NCI-H1105 treated with DMSO at 0.1 percent for 48 hours (cell line): ENCODE measurements around the gene CUBN.

Experiments
- DNase-seq: peaks from one replicate; lab custom pipeline; 2025; lab: John Stamatoyannopoulos, UW

Gene CUBN

DNA sequence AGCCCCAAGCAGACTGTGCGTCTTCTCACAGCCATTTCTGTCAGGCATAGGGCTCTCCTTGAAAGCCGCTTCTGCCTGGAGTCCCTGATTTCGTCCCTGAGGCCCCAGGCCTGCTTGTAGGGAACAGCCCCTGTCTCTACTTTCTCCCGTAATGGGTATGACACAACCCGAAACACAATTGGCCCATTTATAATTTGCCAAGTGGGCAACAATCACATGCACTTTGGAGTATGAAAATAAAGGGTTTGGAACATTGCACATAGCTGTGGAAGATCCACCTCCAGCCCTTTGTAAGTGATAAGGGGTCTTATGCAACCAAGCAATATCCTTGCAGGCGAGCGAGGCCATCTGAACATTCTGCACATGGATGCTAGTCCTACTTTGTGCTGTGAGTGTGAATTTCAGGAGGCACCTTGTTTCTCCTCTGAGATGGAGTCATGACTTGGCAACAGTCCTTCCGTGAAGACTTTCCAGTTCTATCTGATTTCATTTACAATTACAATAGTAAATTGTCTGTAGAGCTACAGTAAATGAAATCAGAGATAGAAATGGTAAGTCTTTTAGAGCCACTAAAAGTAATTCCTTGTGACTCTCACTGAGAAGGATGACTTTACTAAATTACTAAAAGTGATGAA, 141.5 kb downstream of the CUBN start:
- no peak for DNase-seq

DNA sequence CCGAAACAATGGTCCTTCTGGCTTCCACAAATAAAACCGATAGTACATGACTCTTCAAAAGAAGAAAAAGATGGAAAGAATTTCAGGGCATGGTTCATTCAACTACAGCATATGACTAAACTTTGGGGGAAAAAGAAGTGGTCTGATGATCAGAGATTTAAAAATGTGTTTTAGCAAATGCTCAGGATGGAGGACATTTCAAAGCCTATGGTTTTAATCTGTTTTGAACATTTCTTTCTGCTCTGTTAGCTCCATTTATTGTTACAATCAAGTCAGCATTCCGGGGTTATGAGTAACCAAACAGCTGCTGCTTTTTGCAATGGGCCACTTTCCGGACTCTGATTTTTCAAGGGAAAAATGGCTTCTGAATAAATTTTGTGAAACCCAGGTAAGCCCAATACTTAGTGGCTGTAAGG, 142.4 kb downstream of the CUBN start:
- no peak for DNase-seq

DNA sequence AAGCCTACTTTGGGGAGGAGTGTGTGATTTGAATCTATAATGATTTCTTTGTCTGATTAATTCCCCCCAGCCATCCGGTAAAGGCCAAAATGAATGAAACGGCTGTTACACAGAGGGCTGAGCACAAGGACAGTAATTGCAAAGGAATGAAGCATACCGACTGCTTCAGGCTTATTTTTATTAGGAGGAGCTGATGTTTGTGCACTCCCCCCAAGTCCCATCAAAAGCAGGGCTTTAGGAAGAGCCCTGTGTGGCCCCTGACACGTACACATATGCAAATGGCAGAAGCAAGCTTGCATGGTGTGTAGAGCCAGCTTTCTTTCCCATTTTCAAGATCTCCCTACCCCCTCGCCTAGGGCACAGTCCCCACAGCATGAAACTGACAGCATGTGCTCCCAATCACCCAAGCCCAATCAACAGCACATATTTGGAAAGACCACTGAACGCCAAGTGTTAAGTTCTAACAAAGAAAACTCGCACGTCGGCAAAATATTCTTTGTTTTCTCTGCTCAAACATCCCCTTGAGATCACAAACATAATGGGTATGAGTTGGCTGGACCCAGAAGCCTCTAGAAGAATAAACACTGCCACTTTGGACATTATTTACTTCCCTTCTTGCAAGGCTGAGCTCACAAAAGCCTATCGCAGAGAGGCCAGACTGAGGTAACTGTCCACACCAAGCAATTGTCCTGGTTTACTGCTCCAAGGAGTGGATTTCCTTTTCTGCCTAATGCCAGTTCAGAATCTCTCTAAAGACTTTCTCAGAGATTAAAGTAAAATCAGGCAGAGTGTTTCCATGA, 143.0 kb downstream of the CUBN start:
- no peak for DNase-seq

DNA sequence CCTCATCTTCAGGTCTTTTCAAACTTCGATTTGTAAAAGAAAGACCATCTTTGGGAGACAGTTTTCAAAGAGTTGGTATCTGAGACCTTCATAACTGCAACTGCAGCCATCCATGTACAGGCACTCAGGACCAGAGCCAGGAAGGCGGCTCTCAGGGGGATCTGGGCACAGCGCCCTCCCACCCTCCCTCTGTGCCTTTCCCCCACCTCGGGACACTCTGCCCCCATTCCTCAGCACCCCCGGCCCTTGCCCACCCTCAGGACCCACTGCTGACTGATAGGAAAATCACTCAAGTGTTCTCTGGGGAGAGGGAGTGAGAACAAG, 143.6 kb downstream of the CUBN start:
- DNase-seq, result no peak

DNA sequence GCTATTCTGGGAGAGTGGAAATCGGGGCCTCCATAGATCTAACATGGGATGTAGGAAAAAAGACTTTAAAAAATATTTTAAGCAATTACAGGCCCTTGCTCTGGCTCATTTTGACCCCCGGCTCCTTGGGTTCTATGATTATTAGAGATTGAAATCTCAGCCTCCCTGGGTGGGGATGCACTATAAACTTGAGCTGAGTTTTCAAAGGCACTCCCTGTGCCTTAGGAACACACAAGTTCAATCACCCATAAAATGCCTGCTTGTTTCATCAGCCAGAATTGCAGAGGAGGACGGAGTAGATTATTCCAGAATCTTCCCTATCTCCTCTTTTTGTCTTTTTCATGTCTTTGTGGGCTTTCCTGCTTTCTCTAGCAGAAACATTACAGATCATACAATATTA, 145.4 kb downstream of the CUBN start:
- no peak for DNase-seq

DNA sequence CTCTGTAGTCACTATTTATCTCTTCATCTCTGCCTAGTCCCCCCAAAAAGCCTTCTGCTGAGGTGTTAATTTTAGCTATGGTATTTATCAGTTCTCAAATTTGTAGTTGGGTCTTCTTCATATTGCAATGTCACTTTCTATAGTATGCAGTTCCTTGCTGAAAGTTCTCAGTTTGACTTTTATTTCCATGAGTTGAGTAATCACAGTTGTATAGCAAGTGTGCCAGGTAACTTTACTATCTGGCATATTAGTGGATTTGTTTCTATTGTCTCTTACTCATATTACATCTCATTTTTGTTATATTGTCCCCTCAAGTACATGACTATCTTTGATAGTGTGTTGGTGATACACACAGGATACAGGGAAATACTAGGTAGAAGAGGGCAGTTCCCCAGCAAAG, 152.8 kb downstream of the CUBN start:
- no peak for DNase-seq

DNA sequence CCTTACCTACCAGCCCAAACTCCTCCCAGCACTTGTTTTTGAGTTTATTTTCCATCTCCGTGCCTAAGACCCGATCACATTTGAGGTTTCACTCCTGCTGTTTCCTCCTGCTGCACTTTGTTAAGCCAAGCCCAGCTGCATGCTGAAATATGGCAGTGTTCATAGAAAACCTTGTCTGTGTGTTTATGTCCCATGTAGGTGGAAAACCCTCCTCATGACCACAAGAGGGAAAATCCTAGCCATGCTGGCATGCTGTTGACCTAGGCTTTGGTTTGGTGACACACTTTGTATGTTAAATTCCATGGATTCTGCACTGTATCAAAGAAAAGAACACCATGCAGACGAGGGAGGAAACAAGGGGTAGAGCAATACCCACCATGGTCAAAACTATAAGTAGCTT, 154.4 kb downstream of the CUBN start:
- no peak for DNase-seq

DNA sequence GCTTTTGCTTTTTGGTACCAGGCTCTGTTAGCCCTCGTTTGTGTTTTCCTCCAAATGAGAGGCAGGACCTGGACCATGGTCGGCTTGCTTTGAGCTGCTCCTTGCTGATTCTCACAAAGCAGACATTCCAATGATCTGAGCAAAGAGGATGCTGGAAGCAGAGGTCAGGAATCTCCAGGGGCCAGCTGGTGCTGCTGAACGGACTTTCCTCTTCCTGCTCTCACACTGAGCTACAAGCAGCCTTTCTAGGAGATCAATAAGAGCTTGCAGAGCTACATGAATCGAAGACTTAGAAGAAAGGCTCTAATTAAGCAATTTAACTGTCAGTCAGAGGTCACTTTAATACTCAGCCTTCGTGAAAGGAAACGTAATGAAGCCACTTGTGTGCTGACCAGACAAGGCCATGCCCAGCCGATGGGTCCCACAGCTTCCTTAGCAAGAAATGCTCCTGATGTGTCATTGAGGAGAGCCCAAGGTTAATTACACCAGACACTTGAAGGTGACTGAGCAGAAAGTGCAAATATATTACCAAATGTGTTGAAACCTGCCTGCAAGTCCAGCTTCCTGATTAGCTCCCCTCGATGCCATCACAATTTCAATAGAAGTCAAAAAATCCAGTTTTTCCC, 161.1 kb downstream of the CUBN start:
- no peak for DNase-seq

DNA sequence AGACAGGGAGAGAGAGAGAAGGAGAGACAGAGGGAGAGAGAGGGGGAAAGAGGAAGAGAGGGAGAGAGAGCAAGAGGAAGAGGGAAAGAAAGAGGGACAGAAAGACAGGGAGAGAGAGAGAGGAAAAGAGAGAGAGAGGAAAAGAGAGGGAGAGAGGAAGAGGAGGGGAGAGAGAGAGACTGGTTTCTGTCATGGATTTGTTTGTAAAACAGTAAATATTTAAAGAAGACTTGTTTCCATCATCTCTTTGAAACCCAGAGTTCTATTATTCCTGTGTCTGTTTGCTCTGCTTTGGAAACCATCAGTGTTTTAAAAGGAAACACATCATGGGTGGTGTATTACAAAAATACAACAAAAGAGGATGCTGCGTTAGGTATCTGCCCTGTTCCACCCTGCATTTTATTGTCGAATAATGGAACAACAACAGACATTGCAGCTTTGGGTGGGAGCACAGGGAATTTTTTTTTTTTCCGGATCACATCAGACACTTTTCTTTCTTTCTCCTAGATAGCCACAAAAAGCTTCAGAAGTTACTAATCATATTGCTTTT, 161.7 kb downstream of the CUBN start:
- DNase-seq, result no peak

DNA sequence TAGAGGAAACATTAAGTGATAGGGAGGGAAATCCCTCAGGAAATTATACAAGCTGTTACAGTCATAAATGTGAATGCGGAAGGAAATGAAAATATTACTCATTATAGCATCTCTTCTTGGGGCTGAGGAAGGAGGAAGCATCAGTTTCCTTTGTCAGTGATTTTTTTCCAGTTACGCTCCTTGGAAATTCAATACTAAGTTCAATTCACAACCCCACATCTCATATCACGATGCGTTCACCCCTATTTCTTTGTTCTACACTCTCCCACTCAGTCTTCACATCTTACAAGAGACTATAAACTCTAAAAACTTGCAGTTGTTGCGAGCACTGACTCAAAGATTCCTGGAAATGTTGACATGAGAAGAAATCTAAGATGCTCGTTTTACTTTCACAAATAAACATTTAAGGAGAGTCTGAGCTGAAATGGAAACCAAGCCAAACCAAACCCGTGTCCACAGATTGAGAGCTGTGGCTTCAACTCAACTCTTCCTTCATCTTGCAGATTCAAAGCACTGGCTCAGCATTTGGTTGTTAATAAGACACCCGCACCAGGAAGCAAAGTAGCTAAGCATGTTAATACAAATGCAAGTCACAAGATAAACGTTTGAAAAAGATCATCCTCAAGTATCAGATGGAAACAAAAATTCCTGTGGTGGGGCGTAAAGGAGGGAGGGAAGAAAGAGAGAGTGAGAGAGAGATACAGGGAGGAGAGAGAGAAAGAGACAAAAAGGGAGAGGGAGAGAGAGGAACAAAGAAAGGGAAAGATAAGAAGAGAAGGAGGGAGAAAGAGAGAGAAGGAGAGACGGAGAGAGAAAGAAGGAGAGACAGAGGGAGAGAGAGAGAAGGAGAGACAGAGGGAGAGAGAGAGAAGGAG, 162.4 kb downstream of the CUBN start:
- DNase-seq, result no peak

DNA sequence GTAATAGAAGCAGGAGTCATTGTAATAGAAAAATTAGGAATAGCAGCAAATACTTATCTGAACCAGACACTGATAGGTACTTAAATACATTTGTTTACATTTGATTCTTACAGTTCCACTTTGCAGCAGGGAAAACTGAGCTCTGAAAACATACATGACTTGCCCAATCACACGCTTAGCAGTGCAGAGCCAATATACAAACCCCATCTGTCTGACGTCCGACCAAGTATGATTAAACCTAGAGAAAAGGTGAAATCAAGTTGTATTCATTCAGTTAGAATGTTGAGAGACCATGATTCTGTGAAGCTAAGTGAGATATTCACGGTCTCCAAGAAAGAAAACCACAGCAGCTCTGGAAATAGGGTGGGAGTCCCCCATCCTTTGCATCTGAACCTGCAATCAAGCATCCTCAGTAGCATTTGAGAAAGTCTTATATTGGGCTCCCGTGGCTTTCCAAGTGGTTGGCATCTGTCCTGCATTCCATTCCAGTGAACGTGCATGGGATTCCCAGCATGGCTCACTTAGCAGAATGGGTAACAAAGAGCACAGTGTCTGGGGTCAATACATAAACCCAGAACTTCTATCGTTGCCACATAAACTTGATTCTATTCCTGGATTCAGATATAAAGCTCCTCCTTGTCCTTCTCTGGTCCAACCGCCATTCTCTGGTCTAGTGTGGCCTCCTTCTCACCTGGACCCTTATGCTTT, 163.7 kb downstream of the CUBN start:
- DNase-seq, result no peak

DNA sequence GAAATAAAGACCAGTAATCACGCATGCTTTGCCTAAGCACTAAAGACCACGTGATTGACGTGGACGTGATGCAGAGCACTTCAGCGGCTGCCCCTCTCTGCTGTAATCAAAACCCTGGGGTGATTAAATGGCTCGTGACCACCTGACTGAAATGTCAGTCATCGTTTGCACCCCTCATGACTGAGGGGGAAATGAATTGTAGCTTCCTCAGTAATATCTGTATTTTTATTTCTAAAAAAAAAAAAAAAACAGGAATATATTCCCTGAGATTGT, 164.3 kb downstream of the CUBN start:
- no peak for DNase-seq

DNA sequence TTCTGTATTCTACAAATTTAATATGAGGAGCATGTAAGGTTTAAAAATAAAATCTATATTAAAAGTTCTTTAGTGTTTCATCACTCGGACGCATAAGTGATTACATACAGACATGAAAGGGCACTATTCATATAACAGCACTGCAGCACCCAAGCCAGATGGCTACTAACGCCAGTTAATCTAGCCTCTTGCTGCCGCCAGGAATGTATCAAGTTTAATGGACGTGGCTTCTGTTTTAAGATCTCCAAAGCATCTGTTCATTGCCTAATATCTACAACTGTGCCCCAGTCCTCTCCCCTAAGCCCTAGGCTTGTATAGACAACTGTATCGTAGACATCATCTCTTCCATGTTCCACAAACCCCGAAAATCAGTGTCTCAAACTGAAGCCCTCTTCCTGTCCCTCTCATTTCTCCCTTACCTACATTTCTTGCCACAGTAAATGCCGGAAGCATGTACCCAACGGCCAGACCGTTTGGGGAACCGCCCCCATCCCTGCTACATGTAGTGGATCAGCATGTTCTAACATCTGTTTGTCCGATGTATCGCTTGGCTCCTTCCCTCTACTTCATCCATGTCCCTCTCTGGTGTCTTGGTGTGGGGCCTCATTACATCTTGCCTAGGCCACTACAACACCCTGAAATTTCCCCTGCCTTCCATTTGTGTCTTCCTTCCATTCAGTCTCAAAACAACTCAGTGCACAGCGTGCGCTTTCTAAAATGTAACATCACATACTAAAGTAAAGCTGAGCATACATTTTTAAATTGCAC, 164.9 kb downstream of the CUBN start:
- DNase-seq, result no peak

DNA sequence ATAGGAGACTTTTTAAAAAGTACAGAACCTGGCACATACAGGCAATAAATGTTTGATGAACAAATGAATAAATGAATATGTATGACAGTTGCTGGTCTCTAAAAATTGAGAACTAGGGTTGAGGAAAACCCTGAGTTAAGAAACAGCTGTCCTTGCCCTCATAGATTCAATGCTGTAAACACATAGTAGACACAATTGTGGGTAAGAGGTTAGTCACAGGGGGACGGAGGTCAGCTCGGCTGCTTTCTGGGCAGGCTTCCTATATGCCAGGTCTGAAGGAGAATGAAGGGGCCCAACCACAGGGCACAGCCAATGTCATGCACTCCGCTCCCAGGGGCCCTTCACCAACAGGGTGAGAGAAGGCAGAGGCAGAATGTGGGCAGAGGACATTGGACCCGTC, 169.1 kb downstream of the CUBN start:
- no peak for DNase-seq

DNA sequence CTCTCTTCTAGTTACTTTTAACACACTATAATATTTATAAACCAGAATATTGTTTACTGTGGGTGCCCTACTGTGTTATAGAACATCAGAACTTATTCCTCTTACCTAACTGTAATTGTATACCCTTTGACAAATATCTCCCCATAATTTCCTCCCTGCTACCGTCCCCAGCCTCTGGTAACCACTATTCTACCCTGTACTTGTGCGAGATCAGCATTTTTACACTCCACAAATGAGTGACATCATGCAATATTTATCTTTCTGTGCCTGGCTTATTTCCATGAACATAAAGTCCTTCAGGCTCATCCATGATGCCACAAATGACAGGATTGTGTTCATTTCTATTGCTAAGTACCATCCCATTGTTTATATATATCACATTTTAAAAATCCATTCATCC, 172.6 kb downstream of the CUBN start:
- no peak for DNase-seq

DNA sequence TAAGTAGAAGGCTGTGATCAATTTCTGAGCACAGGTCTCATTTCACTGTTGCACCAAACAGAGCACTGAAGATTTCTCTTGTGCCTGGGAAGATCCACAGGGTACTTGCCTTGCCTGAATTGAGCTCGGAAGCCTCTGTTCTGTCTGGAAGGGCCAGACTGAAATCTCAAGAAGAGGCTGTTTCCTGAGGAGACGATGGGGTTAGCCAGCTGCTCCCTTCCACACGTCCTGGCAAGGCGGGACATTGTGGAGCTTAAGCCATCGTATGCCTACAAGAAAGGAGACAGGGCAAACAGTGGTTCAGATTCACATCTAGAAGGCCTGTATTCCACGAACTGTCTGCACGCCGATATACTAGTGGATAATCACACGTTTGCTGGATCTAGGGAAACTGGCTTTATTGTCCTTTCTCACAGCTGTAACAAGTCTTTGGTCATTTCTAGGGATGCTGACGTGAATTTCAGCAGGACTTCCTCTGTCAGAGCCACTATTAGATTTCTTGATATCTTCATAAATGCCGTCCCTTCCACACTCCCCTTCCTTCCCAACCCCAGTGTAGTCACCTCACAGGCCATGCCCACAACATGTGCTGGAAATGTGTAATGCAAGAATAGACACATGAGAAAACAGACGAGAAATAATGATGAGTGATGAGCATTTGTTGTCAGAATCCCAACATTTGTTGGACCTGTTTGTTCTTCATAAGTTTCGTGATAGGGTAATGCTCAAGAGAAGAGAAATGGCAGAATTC, 175.2 kb downstream of the CUBN start:
- no peak for DNase-seq

DNA sequence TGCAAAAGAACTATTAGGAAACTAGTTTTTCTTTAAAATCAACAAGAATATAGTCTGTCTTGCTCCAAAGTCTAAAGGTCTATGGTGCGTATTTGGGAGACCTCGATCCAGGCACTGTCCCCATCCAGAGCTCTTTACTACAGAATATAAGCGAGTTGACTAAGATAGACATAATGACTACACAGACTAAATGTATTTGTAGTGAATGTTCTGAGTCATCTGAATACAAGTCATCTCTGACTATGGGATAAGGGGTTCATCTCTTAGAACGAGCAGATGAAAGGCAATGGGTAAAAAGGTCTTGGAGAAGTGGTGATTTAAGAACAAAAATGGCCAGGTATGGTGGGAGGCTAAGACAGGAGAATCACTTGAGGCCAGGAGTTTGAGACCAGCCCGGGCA, 176.3 kb downstream of the CUBN start:
- DNase-seq, result no peak

DNA sequence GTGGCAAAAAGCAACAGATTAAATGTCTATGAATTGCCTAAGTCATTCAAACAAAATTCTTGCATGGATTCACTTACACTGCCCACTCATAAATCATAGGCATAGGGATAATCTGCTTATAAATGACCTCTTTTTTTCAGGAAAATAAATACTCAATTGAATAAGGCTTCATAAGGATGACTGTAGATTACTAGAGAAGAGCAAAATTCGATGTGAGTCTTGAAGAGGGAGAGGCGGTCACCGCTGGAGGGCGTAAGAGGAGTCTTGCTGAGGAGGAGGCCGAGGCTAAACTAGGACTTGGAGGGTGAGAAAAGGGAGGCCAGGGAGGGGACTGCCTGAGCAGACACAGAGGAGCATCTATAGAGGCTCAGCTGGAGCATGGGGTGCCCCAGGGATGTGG, 177.0 kb downstream of the CUBN start:
- no peak for DNase-seq

DNA sequence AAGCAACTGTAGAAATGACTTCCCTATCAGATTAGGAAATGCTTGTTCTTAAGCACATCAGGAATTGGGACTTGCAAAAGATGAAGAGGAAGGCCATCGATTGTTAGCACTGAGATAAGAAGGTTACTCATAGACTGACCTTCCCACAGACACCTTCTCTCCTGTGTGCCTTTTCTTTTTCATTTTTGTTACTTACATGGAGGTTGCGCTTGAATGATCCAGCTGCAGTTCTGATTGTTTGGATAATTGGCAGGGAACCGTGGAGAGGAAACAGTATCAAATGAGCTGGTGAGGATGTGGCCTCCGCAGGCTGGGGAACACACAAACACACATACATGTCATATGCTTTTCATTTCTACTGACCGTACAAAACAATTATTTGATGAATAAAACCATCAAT, 177.5 kb downstream of the CUBN start:
- no peak for DNase-seq
